HG03442 (cell line): ENCODE measurements around the gene ROBO4.

ENCODE experiments used
- ATAC-seq: cut with Tn5 transposase; IDR thresholded peaks from one replicate; pipeline ENCODE4 v1.9.1; 2021; ENCODE audit warnings: mild to moderate bottlenecking, moderate library complexity; ENCODE audit not compliant: unreplicated experiment

Gene ROBO4

GRCh38 chr11:124897674-124898262 lies at the start of gene ROBO4:
Gene ROBO4, minus strand, starts transcription at chr11:124897865. Its CDS starts 70 bp downstream, at chr11:124897795.
- ATAC-seq, result no peak

DNA sequence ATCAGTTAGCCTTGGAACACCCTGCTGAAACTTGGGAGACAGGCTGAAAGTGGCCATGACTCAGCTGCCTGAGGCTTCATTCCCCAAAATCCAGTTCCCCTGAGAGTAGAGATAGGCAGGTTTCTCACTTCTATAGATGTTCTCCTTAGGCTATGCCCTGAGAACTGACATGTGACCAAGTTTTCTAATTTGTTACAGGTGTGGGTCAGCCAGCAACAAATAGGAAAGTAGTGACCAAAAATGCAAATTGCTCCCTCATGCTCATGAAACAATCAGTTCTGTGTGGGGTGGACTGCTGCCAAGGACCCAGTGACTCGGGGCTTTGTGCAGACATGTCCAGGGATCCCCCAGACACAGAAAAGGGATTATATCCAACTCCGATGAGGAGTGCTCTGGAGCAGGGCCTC lies 49.1 kb upstream of the ROBO4 start:
- ATAC-seq, result no peak

DNA sequence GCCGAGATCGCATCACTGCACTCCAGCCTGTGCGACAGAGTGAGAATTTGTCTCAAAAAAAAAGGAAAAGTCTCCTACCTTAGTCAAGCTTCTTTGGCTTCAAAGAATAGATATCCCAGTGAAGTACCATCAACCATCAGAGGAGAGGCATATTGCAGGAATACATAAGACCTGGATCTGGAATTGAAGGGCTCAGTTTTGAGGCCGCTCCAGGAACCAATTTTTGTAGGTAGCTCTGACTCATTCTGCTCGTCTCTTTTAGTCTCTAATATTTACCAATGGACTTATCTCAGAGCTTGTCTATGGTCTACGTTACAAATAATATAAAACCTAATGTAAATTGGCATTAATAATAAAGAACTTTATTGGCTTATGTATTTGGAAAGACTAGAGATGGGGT lies 48.2 kb upstream of the ROBO4 start:
- no peak for ATAC-seq

DNA sequence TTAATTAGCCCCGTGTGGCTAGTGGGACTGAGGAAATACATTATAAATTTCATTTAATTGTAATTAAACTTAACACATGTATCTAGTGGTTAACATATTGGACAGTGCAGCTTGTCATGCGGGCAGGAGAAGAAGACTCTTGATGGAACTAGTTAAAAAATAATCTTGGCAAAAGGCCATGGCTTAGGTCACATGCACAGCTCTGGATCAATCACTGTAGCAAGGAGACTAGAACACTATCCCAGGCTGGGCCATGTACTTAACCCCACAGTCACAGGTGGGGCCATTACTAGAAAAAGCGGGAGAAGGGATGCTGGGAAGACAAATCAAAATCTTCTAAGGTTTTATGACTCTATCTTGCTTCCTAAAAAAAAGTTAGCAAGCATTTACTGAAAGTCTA lies 46.9 kb upstream of the ROBO4 start:
- no peak for ATAC-seq

GRCh38 chr11:124943741-124944140 lies 46.1 kb upstream of the ROBO4 start:
- ATAC-seq, result no peak

DNA sequence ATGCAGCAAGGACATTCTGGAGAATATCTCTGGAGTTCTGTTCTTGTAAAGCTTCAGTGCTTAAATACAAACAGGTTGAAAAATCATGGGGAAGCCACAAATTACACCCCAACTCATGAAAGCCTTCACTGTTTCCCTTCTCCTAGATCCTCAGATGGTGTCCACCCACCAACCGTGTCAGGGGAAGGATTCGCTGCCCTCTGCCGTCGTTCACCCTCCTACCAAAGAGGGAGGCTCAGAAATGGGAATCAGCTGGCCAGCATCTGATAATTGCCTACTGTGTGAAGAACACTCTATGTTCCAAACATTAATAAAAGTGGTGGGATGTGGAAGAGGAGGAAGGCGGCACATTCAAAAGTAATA lies 45.6 kb upstream of the ROBO4 start:
- ATAC-seq, result no peak

DNA sequence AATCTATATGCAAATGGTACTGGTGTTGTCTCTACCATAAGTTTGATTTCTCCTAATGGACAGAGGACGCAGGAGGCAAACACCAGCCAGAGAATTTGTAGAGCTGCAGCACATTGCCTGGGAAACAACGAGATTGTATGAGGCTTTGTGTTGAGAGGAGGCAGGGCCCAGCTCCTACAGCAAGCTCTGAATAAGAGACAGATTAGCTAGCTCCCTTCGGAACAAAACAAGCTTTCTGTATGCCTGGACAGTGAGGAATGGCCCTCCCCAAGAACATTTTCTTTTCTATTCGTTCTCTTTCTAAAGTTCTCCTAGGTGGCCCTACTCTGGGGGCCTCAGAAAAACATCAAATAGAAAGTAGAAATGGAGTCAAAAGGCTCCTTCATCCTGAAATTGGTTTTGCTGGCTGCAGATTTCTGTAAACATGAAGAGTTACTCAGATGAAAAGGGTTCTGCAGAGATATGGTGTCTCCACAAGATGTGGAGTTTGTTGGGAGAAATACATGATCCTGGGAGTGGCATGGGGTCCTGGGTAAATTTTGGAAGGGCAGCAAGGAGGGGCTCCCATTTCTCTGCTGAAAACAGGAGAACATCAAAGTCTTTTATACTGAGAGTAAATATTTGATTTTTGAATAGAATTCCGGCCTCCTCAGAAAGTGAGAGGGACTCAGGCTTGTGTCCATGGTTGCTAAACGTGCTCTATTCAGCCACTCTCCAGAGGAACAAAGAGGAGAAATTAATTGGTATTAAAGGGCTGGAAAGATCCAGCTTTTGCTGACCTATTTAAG lies 45.0 kb upstream of the ROBO4 start:
- no peak for ATAC-seq

DNA sequence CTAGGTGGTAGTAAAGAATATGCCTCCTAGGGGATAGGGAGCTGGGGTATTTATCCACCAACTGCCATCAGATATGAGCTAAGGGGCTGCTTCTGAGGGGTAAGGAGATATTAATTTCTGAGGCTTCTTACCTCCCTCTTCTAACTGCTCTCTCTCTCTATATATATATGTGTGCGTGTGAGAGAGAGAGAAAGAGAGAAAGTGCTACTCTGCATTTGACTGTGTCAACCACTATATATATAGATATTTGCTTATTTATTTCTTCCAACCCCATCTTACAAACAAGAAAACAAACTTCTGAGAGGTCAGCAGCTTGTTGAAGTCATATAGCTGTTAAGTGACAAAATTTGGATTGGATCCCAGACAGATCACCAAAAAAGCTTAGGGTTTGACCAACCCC lies 44.0 kb upstream of the ROBO4 start:
- peak; percentile 50 for ATAC-seq

- no peak for ATAC-seq
These were observed 41.3 kb upstream of the ROBO4 start for GRCh38 chr11:124938970-124939369.

- no peak for ATAC-seq
These were observed 40.6 kb upstream of the ROBO4 start for GRCh38 chr11:124938206-124938765.

- no peak for ATAC-seq
These were observed 39.8 kb upstream of the ROBO4 start for GRCh38 chr11:124937336-124937935.

DNA sequence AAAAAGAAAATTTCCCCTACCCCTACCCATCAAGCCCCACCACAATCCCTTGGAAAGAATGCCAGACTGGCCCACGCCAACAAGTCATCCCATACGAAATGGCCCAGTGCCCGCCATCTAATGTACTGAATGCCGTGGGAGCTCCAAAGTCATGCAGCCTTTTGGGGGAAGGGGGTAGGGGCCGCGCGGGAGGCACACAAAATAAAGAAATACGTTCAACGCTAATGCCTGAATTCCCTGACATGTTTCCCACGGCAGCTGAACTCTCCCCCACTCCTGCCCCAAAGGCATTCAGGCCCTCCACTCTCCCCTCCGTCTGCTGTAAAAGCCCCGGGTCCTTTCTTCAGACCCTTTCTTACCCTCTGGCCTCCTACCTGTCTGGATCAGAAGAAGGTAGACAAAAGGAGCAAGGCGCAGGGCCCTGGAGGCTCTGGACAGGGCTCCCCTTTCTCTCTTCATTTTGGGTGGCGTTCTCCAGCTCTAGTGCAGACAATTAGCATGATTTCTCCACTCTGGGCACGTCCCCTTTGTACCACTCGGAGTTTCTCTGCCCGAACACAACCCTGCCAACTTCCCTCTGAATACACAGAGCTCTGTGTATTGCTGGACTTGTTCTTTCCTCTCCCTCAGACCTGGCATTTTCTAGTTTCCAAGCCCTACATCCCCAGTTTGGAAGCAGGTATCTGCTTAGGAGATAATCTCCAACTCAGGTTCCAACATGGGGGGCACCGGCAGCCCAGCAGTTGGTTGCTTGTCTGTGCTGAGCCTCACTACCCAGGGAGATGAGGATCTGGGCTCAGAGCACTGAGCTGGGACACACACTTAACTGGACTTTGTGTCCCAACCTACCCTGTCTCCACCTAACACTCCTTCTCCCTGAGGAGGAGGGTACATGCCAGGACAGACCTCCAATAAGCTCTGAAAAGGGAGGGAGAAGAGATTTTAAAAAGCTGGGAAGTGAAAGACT lies 38.2 kb upstream of the ROBO4 start, which contains the start of gene HEPACAM:
HEPACAM (minus strand) TSS at position 500 of the 967 bp plus-strand sequence; CDS start at position 459, 41 bp downstream.
- no peak for ATAC-seq

- no peak for ATAC-seq
These were observed 37.3 kb upstream of the ROBO4 start for GRCh38 chr11:124934862-124935547.

- peak; percentile 91 for ATAC-seq
These were observed 33.1 kb upstream of the ROBO4 start for GRCh38 chr11:124930799-124931198.

DNA sequence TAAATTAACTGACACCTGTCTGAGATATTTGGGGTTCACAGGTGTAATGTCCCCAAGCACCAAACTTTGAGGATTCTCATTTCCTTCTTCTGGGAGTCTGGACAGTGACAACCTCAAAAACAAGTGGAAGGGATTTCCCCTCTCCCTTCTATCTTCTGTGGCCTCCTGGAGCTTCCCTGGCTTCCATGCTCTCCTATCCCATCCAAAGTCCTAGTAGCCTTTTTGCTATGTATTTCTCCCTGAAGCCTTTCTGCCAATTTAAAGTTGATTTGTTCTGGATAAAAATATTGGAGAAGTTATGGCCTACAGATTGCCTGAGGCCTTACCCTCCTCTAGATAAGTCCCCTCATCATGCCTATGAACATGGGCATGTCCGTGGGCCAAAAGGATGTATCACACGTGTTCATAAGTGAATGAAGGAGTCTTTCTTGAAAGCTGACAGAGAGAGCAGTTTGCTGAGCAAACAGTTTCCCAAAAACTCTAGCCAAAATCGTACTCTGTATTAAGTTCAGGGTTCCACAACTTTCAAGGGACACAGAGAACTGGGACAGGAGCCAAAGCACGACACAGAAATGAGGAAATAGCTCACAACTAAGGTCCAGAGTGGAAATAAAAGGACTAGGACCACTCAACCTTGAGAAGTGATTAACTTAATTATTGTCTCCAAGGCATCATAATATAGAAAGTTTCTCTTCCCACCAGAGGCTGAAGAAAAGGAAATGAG lies 31.4 kb upstream of the ROBO4 start:
- no peak for ATAC-seq

- ATAC-seq, result no peak
These were observed 25.6 kb upstream of the ROBO4 start for GRCh38 chr11:124923296-124923695.

DNA sequence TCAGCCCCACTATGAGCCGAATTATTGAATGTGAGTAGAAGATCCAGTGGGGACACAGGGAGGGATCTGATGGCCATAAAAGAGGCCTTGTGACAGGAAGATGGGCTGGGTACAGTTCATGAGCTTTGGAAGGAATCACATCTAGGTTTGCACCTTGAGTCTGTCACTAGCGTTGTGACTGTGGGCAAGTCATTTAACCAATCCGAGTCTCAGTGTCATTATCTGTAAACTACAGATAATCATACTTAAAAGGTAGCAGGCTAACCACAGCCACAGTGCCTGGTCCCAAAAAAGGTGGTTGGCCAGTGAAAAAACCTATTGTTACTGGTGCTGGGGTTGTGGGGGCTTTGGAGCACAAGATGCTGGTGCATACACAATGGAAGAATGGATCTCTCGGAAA lies 25.2 kb upstream of the ROBO4 start:
- no peak for ATAC-seq

GRCh38 chr11:124920870-124921609 lies 23.4 kb upstream of the ROBO4 start:
- ATAC-seq, result peak; percentile 65

DNA sequence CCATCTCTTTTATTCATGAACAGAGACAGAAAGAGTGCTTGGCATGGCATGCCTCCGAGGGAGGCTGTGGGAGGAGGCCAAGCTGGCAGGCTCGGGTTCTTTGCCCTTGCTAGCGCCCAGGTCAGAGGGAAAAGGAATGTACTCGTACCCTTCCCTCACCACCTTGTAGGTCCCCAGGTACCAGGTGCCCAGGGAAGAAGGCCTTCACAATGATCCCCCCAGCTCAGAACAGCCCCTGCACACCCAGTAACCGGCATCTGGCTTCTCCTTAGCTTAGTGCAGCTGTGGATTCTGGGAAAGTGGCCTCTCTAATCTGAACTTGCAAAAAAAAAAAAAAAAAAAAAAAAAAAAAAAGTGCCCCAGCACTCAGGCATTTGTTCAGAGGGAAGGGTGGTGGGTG lies 22.7 kb upstream of the ROBO4 start:
- no peak for ATAC-seq
